ENCODE results near the gene TLCD3A.
"Not testable (repeated sequence)": the region's sequence is repeated elsewhere in the genome, so short reads cannot be mapped to it uniquely, and the experiment has no call there.

- TF ChIP-seq RCOR1 (IDR thresholded peaks at IDR 0.05; ENCODE audit: low read length); EP300 (IDR thresholded peaks at IDR 0.05; ENCODE audit: borderline replicate concordance in 1 of 2, low read depth in 1 of 2, low read length in 1 of 2); RFX5 (IDR thresholded peaks at IDR 0.05; ENCODE audit: low read length); SIN3A (IDR thresholded peaks at IDR 0.05; ENCODE audit: borderline replicate concordance, low read depth, low read length); CTCF (IDR thresholded peaks at IDR 0.05); JUND (IDR thresholded peaks at IDR 0.05): not testable (repeated sequence)
These were observed 17.0 kb downstream of the TLCD3A start for GRCh38 chr17:749359-749758.
